HL-60/S4 (cell line): ENCODE measurements around the gene IDH1.
"Not testable (repeated sequence)": the region's sequence is repeated elsewhere in the genome, so short reads cannot be mapped to it uniquely, and the experiment has no call there.

Experiments used
- in situ Hi-C: fragments of 300-500 bp; cut with MboI; formaldehyde crosslinking; loops from 2 replicates; pipeline ENCODE4 v1.14.3; 2022; ENCODE audit warnings: low sequenced_read_pairs

The IDH1 gene

DNA sequence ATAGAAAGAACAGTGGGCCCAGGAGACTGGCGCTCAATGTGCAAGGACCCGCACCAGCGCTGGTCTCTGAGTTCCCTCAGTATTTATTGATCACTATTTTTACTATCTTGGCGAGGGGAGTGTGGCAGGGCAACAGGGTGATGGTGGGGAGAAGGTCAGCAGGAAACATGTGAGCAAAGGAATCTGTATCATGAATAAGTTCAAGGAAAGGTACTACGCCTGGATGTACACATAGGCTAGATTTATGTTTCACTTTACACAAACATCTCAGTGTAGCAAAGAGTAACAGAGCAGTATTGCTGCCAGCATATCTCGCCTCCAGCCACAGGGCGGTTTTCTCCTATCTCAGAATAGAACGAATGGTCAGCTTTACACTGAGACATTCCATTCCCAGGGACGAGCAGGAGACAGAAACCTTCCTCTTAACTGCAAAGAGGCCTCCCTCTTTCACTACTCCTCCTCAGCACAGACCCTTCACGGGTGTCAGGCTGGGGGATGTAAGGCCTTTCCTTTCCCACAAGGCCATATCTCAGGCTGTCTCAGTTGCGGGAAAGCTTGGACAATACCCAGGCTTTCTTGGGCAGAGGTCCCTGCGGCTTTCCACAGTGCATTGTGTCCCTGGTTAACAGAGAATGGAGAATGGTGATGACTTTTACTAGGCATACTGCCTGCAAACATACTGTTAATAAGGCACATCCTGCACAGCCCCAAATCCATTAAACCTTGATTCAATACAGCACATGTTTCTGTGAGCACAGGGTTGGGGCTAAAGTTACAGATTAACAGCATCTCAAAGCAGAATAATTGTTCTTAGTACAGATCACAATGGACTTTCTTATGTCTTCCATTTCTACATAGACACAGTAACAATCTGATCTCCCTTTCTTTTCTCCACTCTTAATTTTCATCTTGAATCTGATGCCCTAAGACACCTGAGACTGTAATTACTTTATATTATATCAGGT lies 2.3 kb upstream of the IDH1 start:
- in situ Hi-C loops: not testable (repeated sequence)

DNA sequence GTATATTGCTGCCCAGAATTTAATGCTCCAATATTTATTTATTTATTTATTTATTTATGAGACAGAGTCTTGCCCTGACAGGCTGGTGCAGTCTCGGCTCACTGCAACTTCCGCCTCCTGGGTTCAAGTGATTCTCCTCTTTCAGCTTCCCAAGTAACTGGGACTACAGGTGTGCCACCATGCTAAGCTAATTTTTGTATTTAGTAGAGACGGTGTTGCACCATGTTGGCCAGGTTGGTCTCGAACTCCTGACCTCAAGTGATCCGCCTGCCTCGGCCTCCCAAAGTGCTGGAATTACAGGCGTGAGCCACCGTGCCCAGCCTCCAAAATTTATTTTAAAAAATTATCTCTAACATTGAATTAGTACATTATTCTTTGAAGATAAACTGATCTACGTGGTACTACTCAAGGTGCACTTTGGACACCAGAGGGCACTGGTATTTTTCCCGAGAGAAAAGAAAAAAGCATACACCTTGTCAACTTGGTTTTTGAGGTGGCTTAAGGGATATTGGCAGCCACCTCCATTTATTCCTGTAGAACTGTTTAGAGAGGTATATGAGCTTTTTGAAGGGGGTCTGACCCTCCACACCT lies 1.4 kb upstream of the IDH1 start:
- in situ Hi-C loops: no loop called here

GRCh38 chr2:208255557-208256106 lies 761 bp upstream of the IDH1 start:
- in situ Hi-C loops: no loop called here

- in situ Hi-C loops: no loop called here
Observed at GRCh38 chr2:208254118-208254870, 577 bp downstream of the IDH1 start.

DNA sequence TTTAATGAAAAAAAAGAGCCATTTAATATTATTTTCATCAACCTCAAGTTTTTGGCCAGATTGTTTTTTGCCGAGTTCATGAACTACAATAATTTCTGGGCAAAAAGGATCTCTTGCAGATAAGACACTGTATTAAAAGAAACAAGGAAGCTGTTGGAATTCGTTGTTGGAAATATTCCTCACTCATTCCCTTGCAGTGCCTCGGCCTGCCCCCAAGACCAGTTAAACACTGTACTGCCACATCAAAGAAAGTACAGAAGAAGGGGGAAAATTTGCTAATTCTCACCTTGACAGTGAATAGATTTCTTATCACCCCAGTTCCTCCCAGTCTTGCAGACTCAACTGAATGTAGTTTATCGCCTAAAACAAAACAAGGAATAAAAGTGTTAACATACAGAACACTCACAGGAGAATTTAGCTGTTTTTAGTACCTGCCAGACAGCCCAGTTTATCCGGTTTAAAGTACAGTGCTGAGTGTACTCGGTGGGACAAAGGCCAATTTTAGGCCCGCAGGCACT lies 1.2 kb downstream of the IDH1 start:
- in situ Hi-C loops: no loop called here

DNA sequence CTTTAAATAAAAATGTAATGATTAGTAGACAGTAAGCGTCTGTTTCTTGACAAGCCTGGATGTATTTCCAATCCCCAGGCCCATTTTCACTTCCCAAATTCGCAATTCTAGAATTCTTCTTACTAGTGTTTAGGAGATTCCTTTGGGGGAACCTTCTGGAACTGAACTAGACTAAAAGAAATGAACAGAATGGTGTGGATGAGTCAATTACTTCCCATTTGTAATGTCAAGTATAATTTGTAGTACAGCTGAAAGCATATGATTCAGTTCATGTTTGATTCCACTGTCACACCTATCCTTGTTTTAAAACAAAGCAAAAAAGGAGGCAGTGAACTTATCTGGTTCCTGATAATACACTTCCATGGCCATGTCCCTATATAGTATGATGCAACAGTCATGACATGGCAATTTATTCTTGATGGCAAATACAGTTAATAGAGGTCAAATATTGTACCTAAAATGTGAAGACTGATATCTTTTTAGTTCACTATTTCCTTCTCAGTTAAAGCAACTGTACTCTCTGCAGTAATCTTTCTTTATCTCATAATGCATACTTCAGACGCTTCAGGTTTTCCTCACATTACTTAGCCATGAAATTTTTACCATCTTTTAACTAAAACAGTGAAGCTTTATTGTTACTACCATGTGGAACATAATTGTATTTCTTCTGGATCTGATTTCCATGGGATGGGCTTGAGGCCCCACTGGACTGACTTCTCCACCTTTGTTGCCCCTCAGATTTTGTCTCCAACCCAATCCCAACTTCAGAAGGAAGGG lies 2.0 kb downstream of the IDH1 start:
- in situ Hi-C loops: no loop called here

- in situ Hi-C loops: no loop called here
Observed at GRCh38 chr2:208251098-208251497, 3.8 kb downstream of the IDH1 start.

GRCh38 chr2:208250388-208250787 lies 4.5 kb downstream of the IDH1 start:
- in situ Hi-C loops: no loop called here

DNA sequence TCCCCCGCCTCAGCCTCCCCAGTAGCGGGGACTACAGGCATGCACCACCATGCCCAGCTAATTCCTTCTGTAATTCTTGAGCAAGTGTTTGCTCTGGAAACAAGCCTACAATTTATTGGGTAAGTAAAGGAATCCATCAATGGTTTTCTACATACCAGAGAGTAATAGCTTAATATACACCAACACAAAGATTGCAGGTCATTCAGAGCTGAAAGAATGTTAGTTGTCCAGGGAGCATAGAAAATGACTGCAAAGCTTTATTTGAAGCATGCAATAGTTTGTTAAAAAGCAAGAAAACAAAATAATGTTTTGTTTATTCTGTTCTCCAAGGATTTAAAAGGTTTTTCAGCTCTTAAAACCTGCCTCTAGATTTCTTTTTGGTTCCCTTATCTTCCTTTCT lies 5.6 kb downstream of the IDH1 start:
- in situ Hi-C loops: no loop called here

GRCh38 chr2:208248601-208249000 lies 6.3 kb downstream of the IDH1 start:
- in situ Hi-C loops: no loop called here

GRCh38 chr2:208245746-208246145 lies 9.1 kb downstream of the IDH1 start:
- in situ Hi-C loops: no loop called here

- in situ Hi-C loops: no loop called here
Observed at GRCh38 chr2:208244422-208244821, 10.4 kb downstream of the IDH1 start.

GRCh38 chr2:208240619-208241209 lies 14.2 kb downstream of the IDH1 start:
- in situ Hi-C loops: no loop called here

GRCh38 chr2:208239770-208240493 lies 14.9 kb downstream of the IDH1 start:
- in situ Hi-C loops: no loop called here

- in situ Hi-C loops: no loop called here
Observed at GRCh38 chr2:208235860-208236259, 19.0 kb downstream of the IDH1 start.

GRCh38 chr2:208234786-208235185 lies 20.1 kb downstream of the IDH1 start:
- in situ Hi-C loops: no loop called here

- in situ Hi-C loops: no loop called here
Observed at GRCh38 chr2:208228476-208228875, 26.4 kb downstream of the IDH1 start.

GRCh38 chr2:208227581-208228232 lies 27.2 kb downstream of the IDH1 start:
- in situ Hi-C loops: no loop called here

DNA sequence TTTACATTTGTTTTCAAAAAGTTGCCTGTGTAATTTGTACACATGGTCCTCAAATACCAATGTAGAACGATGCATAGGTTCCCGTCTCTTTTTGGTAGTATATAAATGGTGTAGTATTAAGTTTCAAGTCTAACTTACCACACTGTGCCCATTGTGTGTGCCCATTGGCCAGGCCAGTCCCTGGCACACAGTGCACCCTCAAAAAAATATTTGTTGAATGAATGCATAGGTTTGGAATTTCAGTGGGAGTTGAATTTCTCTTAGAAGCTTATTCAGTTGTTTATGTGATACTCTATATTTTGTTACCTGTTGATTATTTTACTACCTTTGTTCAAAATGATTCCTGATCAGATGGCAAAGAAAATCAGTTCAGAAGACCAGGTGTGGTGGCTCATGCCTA lies 30.1 kb downstream of the IDH1 start:
- in situ Hi-C loops: no loop called here
